Mucosa of descending colon (tissue), 3 donors: ENCODE measurements around the gene SMARCD1. TPM values are rescaled to one million over a fixed set of nuclear protein-coding genes. Genes with fewer than 3 reads are reported as not detected.
A peak's percentile ranks its signal among the peaks of the same experiment; 100 is the strongest.

Source experiments
- ATAC-seq: fragments of 200-7000 bp; cut with Tn5 transposase; one replicate; pipeline ENCODE4 v1.9.1; 2020; ENCODE audit warnings: mild to moderate bottlenecking, moderate library complexity
- DNase-seq, 3 donors: peaks; one replicate each; pipeline ENCODE4 v3.0.0-alpha.2; 2020
- H3K36me3 ChIP-seq: fragments of 200-600 bp; one replicate; pipeline ENCODE4 v1.8.0; 2021; ENCODE audit warnings: low read depth, mild to moderate bottlenecking
- H3K4me1 ChIP-seq: fragments of 200-600 bp; one replicate; pipeline ENCODE4 v1.8.0; 2021; ENCODE audit warnings: low read depth, mild to moderate bottlenecking
- H3K4me3 ChIP-seq: fragments of 200-600 bp; one replicate; pipeline ENCODE4 v1.8.0; 2021; ENCODE audit warnings: mild to moderate bottlenecking
- H3K9me3 ChIP-seq: fragments of 200-600 bp; one replicate; pipeline ENCODE4 v1.8.0; 2021; ENCODE audit warnings: mild to moderate bottlenecking
- CTCF ChIP-seq: fragments of 200-600 bp; IDR thresholded peaks from one replicate; pipeline ENCODE4 v1.8.0; 2022; ENCODE audit warnings: antibody characterized with exemption, mild to moderate bottlenecking
- intact Hi-C, 2 donors: fragments of 100-400 bp; cut with DNase I in 1 of 2; cut with micrococcal nuclease in 1 of 2; formaldehyde crosslinking; loops; one replicate each; pipeline versions ENCODE4 v1.11.0 to v1.11.1; 2022; cut with DNase I, micrococcal nuclease
- total RNA-seq, 3 donors: library from RNA; stranded (reverse); fragmentation: NEBNext Ultra II Directional in 2 of 3; extraction: Animal tissue kit (Norgen Biotek cat#: 25700) in 2 of 3; gene quantifications; one replicate each; pipeline versions ENCODE4 v1.2.1 to v1.2.4, GENCODE V29; 2021 to 2023
- donor health status: DM: no; HTN: no; CAD: no; lungs with moderate emphysema.
- donor health status: DM: no; HTN: no; CAD: no.
- donor health status: DM: no; HTN: yes; CAD: no.

SMARCD1 gene
- total RNA-seq, 3 donors from 2014 or later = 34.2 to 44.9 (median 38.9) TPM

- Histone ChIP-seq H3K9me3 (no peaks in the 10 kb centered on the region), H3K4me1 (peaks cover 14% of the 10 kb centered on the region), H3K4me3 (no peak overlapping the region), H3K36me3 (no peaks in the 10 kb centered on the region)
- TF ChIP-seq CTCF = peak; percentile 88
- peak; percentile 93 for ATAC-seq
- DNase-seq = peak; percentile 85 to 92 (median 89)
- intact Hi-C loops = loop anchor here (5.0 to 10.0 kb wide), 2 partner anchors 100 to 108 kb away; no protein-coding TSS in a partner anchor
Measured at GRCh38 chr12:50074936-50075807, 10.0 kb upstream of the SMARCD1 start.

- DNase-seq = no peak
- TF ChIP-seq CTCF = no peak
- ATAC-seq = no peak
- Histone ChIP-seq H3K4me3 (no peak overlapping the region), H3K9me3 (no peaks in the 10 kb centered on the region), H3K36me3 (no peaks in the 10 kb centered on the region), H3K4me1 (peaks cover 11% of the 10 kb centered on the region)
- intact Hi-C loops = loop anchor here (10.0 kb wide), 1 partner anchor 99 kb away; no protein-coding TSS in a partner anchor
Measured at GRCh38 chr12:50075808-50076170, 9.4 kb upstream of the SMARCD1 start.

GRCh38 chr12:50077099-50077498, 8.0 kb upstream of the SMARCD1 start:
- no peak overlapping the region for H3K4me3 ChIP-seq
- DNase-seq = no peak
- H3K9me3 ChIP-seq = no peaks in the 10 kb centered on the region
- TF ChIP-seq CTCF = no peak
- H3K4me1 ChIP-seq = peaks cover 11% of the 10 kb centered on the region
- intact Hi-C loops = loop anchor here (10.0 kb wide), 1 partner anchor 98 kb away; no protein-coding TSS in a partner anchor
- no peak for ATAC-seq
- no peaks in the 10 kb centered on the region for H3K36me3 ChIP-seq

GRCh38 chr12:50078281-50078680, 6.9 kb upstream of the SMARCD1 start:
- Histone ChIP-seq H3K36me3 (no peaks in the 10 kb centered on the region), H3K4me3 (no peak overlapping the region), H3K4me1 (peaks cover 11% of the 10 kb centered on the region), H3K9me3 (no peaks in the 10 kb centered on the region)
- intact Hi-C loops = loop anchor here (10.0 kb wide), 1 partner anchor 97 kb away; no protein-coding TSS in a partner anchor
- no peak for ATAC-seq
- no peak for DNase-seq
- no peak for TF ChIP-seq CTCF

- no peak for ATAC-seq
- no peak for DNase-seq
- intact Hi-C loops = loop anchor here (10.0 kb wide), 1 partner anchor 95 kb away; no protein-coding TSS in a partner anchor
Measured at GRCh38 chr12:50079771-50080170, 5.4 kb upstream of the SMARCD1 start.

More at GRCh38 chr12:50079771-50080170, 5.4 kb upstream of the SMARCD1 start:
- no peak for TF ChIP-seq CTCF
- H3K4me1 ChIP-seq = peaks cover 14% of the 10 kb centered on the region
- no peaks in the 10 kb centered on the region for H3K9me3 ChIP-seq
- no peaks in the 10 kb centered on the region for H3K36me3 ChIP-seq
- H3K4me3 ChIP-seq = no peak overlapping the region
